Fibroblast of upper back skin (primary cell): Measurements from ENCODE around the gene SLC22A4.

ENCODE experiments used
- DNase-seq: peaks from one replicate; pipeline ENCODE4 v3.0.0-alpha.2; 2013

Gene SLC22A4

GRCh38 chr5:132378580-132378979 lies 84.4 kb downstream of the SLC22A4 start:
- DNase-seq = no peak

GRCh38 chr5:132380047-132380446 lies 85.9 kb downstream of the SLC22A4 start:
- no peak for DNase-seq

- DNase-seq = no peak
These were observed 86.5 kb downstream of the SLC22A4 start for GRCh38 chr5:132380741-132381140.

- DNase-seq = no peak
These were observed 87.4 kb downstream of the SLC22A4 start for GRCh38 chr5:132381614-132382013.

- DNase-seq = no peak
These were observed 89.1 kb downstream of the SLC22A4 start for GRCh38 chr5:132383261-132383660.

- no peak for DNase-seq
These were observed 89.8 kb downstream of the SLC22A4 start for GRCh38 chr5:132383984-132384383.

GRCh38 chr5:132384506-132385050 lies 90.4 kb downstream of the SLC22A4 start:
- no peak for DNase-seq

- DNase-seq = peak; percentile 58
These were observed 91.3 kb downstream of the SLC22A4 start for GRCh38 chr5:132385326-132386105.

- peak; percentile 71 for DNase-seq
These were observed 92.6 kb downstream of the SLC22A4 start for GRCh38 chr5:132386644-132387286.

- DNase-seq = peak; percentile 100
These were observed 93.5 kb downstream of the SLC22A4 start for GRCh38 chr5:132387640-132388117.

GRCh38 chr5:132388244-132389050 lies 94.3 kb downstream of the SLC22A4 start:
- DNase-seq = peak; percentile 72

GRCh38 chr5:132389051-132389331 lies 94.8 kb downstream of the SLC22A4 start:
- no peak for DNase-seq

GRCh38 chr5:132389585-132390286 lies 95.5 kb downstream of the SLC22A4 start:
- DNase-seq = peak; percentile 100

- DNase-seq = no peak
These were observed 97.1 kb downstream of the SLC22A4 start for GRCh38 chr5:132391247-132391646.

- DNase-seq = no peak
These were observed 97.7 kb downstream of the SLC22A4 start for GRCh38 chr5:132391870-132392269.

- DNase-seq = no peak
These were observed 98.2 kb downstream of the SLC22A4 start for GRCh38 chr5:132392411-132392810.

- no peak for DNase-seq
These were observed 99.0 kb downstream of the SLC22A4 start for GRCh38 chr5:132392978-132393825.
